ENCODE data around the gene GABRA1.

DNA sequence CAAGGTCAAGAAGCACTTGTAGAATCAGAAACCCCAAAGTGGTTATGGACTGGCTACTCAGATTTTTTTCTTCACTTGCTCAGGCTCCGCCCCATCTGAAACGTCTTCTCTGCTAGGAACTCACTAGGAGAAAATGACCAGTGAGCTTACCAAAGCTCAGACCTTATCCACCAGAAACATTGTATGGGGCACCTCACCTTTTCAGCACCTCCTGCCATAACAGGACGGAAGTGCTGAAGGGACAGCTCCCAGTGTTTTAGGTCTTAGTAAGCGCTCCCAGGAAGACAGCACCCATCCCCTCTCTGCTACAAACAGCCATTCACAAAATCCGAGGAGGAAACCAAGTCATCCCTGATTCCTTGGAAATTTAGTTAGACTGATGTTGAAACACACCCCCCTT is 1.2 kb upstream of the GABRA1 start:
- TF ChIP-seq, protein P1, sequence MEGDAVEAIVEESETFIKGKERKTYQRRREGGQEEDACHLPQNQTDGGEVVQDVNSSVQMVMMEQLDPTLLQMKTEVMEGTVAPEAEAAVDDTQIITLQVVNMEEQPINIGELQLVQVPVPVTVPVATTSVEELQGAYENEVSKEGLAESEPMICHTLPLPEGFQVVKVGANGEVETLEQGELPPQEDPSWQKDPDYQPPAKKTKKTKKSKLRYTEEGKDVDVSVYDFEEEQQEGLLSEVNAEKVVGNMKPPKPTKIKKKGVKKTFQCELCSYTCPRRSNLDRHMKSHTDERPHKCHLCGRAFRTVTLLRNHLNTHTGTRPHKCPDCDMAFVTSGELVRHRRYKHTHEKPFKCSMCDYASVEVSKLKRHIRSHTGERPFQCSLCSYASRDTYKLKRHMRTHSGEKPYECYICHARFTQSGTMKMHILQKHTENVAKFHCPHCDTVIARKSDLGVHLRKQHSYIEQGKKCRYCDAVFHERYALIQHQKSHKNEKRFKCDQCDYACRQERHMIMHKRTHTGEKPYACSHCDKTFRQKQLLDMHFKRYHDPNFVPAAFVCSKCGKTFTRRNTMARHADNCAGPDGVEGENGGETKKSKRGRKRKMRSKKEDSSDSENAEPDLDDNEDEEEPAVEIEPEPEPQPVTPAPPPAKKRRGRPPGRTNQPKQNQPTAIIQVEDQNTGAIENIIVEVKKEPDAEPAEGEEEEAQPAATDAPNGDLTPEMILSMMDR (IDR thresholded peaks at IDR 0.05) = no peak
- TF ChIP-seq POLR2A (IDR thresholded peaks at IDR 0.05) = no peak

All from right lobe of liver (tissue), 4 donors.